Cardiac fibroblast (primary cell): ENCODE results near the gene SH3GLB2.

Source experiments
- DNase-seq, 2 donors: peaks; one replicate each; pipeline versions ENCODE4 v3.0.0 to v3.0.0-alpha.2; 2010; ENCODE audit warnings: low read depth in 2 of 2
- H3K4me3 ChIP-seq, 2 donors: replicated peaks in 1 of 2; 1 replicate in 1 of 2; 2 replicates in 1 of 2; pipeline ENCODE4 v1.5.1; 2011; ENCODE audit warnings: low read depth in 2 of 2, low read length in 2 of 2, mild to moderate bottlenecking in 2 of 2, moderate library complexity in 1 of 2
- TF ChIP-seq, protein P1 (sequence below): IDR thresholded peaks from one replicate; pipeline ENCODE4 v1.5.1; 2011; ENCODE audit warnings: low read depth, mild to moderate bottlenecking, low read length, inconsistent platforms

SH3GLB2 gene

DNA sequence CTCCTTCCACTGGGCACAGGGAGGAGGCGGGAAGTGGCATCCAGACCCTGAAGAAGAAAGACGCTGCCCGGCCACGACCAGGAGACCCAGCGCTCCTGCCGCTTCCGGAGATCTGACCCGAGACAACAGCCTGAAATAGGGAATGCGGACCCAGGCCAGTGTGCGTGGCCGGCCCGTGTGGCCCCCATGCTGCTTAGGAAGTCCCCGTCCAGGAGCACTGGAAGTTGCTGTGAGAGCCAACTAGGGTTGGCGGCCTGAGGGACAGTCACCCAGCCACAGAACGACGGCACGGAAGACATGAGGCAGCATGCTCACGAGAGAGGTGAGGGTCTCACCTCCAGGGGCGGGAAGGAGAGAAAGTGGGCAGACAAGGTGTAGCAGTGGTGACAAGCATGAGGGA is 17.0 kb downstream of the SH3GLB2 start:
- DNase-seq, result no peak
- TF ChIP-seq, protein P1, sequence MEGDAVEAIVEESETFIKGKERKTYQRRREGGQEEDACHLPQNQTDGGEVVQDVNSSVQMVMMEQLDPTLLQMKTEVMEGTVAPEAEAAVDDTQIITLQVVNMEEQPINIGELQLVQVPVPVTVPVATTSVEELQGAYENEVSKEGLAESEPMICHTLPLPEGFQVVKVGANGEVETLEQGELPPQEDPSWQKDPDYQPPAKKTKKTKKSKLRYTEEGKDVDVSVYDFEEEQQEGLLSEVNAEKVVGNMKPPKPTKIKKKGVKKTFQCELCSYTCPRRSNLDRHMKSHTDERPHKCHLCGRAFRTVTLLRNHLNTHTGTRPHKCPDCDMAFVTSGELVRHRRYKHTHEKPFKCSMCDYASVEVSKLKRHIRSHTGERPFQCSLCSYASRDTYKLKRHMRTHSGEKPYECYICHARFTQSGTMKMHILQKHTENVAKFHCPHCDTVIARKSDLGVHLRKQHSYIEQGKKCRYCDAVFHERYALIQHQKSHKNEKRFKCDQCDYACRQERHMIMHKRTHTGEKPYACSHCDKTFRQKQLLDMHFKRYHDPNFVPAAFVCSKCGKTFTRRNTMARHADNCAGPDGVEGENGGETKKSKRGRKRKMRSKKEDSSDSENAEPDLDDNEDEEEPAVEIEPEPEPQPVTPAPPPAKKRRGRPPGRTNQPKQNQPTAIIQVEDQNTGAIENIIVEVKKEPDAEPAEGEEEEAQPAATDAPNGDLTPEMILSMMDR, result no peak

DNA sequence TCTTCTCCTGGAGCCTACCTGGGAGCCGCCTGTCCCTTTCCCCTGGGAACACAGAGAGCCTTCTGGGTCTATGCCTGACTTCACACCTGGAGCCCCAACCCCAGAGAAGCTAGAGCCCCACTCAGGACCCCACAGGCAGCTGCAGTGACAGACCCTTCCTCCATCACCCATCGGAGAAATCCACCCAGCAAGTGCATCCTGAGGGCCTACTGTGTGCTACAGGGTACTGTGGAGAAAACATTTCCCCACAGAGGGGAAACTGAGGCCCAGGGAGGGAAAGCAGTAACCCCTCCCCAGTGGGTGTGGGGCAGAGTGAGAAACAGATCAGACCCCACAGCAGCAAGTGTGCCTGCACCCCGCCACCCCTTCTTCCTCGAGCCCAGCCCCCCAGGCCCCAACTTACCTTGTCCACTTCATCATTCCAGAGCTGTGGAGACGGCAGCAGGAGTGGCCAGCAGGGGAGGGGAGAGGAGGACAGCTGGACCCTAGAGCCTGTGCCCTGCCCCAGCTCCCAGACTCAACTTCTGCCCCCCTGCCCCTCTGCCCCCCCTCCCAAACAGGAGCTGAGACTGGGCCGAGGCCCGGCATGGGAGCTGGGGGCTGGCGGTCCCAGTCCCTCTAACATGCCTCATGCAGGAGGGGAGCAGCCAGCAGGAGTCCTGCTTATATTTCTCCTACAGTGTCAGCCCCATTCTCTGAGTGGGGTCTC is 17.7 kb downstream of the SH3GLB2 start:
- TF ChIP-seq, protein P1, result no peak
- no peak overlapping the region for H3K4me3 ChIP-seq
- no peak for DNase-seq

More for the DNA sequence above, 17.0 kb downstream of the SH3GLB2 start:
- no peak overlapping the region for H3K4me3 ChIP-seq

DNA sequence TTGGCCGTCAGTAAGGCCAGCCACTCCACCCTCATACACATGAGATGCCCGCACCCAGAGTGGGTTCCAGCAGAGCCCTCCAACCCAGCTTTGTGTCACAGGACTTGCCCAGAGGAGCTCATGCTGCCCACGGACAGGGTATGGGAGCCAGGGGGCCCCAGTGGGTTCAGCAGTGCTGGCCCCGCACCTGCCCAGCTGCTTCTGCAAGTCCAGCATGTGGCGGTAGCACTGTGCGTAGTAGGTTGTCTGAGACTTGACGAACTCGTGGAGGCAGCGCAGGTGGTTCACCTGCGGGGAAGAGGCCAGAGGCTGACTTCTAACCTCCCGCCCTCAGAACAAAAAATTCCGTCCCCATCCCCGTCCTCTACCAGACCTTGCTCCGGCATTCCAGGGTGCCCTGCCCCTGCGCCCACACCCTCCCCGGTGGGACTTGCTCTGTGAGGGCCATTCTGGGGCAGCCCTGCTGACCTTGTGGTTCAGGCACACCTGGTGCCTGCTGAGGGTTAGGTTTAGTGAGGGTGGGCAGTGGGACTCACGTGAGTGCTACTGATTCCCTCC is 18.5 kb downstream of the SH3GLB2 start:
- no peak for DNase-seq
- no peak overlapping the region for H3K4me3 ChIP-seq

DNA sequence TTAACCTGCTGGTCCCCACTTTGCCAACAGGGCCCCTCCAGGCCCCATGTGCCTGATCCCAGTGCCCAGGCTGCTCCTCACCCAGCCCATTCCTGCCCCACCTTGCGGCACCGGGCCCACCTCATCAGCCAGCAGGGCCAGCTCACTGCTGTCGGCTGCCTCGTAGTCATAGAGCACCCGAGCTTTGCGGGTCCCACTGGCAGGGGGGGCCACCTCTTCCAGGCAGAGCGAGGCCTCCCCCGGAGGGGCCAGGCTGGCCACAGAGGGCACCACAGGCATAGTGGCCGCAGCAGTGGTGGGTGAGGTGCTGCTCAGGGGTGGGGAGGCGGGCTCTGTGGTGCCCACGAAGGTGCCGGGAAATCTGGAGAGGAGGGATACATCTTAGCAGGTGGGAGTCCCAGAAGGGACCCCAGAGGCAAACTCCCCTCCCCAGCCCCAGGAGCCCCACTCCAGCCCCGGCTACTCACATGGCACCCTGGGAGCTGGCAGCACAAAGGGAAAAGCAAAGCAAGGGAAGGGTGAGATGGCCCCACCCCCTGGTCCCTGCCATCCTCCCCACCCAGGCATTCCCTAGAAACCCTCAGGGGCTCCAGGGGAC is 19.0 kb downstream of the SH3GLB2 start:
- TF ChIP-seq, protein P1, result no peak
- no peak for DNase-seq

More for the DNA sequence above, 18.5 kb downstream of the SH3GLB2 start:
- TF ChIP-seq, protein P1, result no peak

DNA sequence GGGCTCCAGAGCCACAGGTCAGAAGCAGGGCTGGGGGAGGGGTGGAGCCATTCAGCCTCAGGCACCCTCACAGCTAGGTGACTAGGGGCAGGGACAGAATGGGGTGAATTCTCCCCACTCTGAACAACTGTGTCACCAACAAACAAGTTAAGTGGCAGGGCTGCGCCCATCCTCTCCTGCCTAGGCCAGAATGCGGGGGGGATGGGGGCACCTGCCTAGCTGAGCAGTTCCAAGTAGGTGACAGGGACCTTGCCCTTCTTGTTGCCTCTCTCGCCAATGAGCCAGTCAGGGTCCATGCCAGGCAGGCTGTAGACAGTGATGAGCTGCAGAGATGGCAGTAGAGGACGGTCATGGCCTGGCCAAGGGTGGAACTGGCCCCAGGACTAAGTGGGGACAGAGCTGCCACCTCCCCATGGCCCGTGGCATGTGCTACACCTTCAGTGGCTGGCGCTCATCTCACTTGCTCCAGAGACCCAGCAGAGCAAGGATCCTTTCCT is 19.6 kb downstream of the SH3GLB2 start:
- TF ChIP-seq, protein P1, result no peak
- H3K4me3 ChIP-seq, result no peak overlapping the region
- no peak for DNase-seq

More for the DNA sequence above, 19.0 kb downstream of the SH3GLB2 start:
- no peak overlapping the region for H3K4me3 ChIP-seq

DNA sequence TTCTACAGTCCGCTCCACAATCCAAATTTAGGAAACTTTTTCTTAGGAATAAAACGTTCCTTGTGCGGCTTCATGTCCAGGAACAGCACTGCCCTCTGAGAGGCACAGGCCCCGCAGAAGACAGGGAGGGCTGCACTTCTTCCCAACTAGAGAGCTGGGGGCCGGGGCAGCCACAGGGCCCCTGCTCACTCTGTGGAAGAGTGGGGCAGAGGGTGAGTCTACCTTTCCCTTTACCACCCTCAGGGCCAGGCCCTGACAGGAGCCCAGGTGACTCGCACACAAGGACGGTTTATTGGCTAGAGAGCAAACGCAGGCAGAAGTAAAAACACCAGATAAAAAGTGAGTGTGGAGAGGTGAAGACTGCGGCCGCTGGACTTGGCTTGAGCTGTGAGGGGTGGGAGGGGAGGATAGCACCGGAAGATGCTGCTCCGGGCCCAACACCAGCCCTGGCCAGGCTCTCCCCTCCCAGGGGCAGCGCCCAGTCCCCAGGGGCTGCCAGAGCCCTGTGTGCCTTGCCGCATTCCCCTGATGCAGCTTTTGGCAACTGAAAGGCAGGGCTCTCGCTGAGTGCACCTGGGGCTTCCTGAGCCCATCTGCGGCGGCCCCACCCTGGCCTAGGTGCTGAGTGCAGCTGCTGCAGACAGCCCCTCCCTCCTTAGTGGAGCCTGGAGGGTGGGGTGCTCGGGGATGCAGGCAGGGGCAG is 20.2 kb downstream of the SH3GLB2 start:
- H3K4me3 ChIP-seq, result no peak overlapping the region
- DNase-seq, result no peak
- TF ChIP-seq, protein P1, result no peak
